Measurements from ENCODE around the gene PTRH1.

The PTRH1 gene

GRCh38 chr9:127697575-127697974 is 17.9 kb downstream of the PTRH1 start:
- DNase-seq (ENCODE audit: low read depth in 2 of 2), result no peak

DNA sequence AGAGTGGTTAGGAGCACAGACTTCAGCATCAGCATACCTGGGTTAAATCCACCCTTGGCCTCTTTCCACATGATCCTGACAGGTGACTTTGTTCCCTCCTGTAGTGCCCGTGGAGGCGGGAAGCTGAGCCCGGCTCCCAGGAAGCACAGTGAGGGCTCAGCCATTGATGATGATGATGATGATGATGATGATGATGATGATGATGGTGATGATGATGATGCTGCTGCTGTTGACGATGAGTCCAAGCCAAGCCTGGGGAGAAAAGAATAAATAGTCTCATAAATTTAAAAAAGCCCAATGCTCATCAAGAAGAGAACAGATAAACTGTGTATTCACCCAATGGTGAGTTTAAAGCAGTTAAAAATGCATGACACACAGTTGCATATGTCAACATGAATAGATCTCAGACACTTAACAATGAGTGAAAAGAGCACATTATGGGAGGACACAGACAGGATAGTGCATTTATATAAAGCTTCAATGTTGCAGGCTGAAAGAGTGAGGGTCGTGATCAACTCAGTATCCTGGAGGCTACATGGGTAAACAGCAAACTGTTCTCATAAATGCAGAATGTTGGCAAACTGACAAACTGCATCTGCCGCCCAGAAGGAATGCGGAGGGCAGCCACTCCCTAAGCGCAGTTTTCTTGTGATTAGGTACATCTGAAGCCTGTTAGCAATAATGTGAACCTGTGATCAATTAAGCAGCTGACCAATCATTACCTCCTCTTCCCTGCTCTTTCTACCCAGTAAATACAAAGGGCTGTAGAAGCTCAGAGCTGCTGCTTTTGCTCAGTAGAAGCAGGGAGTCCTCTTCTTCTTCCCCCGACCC is 20.4 kb downstream of the PTRH1 start:
- DNase-seq (ENCODE audit: low read depth in 2 of 2), result no peak

- no peak for DNase-seq (ENCODE audit: low read depth in 2 of 2)
Measured at GRCh38 chr9:127693697-127694096, 21.8 kb downstream of the PTRH1 start.

- no peak for DNase-seq (ENCODE audit: low read depth in 2 of 2)
Measured at GRCh38 chr9:127693143-127693542, 22.3 kb downstream of the PTRH1 start.

GRCh38 chr9:127692071-127692470 is 23.4 kb downstream of the PTRH1 start:
- DNase-seq (ENCODE audit: low read depth in 2 of 2), result no peak

- no peak for DNase-seq (ENCODE audit: low read depth in 2 of 2)
Measured at GRCh38 chr9:127690735-127691134, 24.7 kb downstream of the PTRH1 start.

DNA sequence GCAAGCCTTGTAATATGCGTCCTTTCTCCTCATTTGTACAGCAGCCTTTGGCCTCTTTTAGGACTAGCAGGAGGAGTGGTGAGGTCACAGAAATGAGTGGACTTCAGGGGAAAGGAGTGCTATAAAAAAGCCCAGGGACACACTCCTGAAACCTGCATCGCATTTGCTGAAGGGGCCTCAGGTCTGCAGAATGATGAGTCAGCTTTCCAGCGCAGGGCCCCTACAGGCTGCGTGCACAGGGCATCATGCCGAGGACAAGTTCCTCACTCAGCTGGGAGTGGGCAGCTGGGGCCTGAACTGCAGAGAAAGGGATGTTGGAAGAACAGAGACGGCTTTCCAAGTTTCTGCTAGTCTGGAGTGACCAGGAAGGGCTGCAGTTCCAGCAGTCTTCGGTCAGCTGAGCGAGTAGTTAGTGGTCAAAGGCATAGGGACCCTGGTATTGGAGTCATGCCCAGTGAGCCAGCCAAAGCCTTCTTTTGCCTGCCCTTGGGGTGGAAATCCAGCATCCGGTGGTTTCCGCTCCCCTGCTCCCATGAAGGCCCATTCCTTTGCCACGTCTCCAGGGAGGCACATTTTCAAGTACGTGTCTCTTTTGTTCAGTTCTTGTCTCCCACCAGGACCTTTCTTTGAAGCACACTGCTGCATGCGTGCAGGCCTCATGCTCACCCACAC is 26.0 kb downstream of the PTRH1 start:
- no peak for DNase-seq (ENCODE audit: low read depth in 2 of 2)

DNA sequence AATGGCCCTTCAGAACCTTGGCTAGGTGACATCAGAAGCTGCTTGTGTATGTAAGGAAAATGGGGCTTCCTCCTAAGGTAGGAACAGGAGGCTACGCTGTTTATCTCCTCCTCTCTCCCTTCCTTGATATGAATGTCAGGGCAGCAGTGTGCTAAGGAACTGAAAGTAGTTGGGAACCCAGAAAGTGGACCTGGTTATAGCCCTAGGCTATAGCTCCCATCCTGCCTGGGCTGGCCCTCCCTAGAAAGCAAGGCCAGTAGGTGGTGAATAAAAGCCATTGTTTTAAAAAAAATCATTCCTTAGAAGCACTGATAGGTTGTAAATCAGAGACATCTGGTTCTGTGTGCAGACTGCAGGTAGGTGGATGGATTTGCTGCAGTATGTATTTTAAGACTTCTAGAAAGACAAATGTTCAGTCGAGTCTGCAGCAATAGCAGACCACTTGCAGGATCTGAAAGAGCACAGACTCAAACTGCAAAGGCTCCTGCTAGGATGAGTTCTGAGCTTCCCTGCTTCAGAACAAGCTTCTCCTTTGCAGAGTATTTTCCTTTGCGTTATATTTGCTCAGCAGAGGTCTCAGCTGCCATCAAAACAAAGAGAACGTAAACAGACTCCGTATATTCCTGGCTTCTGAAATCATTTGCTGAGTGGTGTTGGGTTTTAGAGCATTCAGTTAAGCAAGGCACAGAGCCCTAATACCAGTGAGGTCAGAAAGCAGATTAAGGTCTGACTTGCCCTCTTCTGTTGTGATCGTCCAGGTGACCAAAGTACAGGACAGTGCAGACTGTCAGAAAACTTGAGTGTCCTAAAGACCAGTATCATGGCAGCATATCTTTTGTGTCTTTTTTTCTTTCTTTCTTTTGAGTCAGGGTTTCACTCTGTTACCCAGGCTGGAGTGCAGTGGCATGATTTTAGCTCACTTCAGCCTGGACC is 28.7 kb downstream of the PTRH1 start:
- no peak for DNase-seq (ENCODE audit: low read depth in 2 of 2)

DNA sequence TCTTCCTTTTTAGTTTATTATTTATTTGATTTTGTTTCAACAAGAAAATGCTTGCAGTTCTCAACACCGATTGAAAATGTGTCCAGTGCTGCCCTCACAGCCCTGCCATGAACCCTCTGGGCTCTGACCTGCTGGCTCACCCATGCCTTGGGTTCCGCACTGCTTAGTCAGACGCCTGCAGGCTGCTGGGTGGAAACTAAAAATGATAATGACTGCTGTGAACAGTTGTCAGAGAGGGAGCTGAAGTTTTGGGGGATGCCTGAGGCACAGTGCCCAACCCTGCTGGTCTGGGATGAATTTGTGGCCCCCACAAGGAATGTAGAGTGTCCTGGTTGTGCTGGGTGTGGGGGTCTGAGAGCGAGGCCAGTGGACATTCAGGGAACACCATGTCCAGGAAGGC is 30.9 kb downstream of the PTRH1 start:
- DNase-seq (ENCODE audit: low read depth in 2 of 2), result no peak

DNA sequence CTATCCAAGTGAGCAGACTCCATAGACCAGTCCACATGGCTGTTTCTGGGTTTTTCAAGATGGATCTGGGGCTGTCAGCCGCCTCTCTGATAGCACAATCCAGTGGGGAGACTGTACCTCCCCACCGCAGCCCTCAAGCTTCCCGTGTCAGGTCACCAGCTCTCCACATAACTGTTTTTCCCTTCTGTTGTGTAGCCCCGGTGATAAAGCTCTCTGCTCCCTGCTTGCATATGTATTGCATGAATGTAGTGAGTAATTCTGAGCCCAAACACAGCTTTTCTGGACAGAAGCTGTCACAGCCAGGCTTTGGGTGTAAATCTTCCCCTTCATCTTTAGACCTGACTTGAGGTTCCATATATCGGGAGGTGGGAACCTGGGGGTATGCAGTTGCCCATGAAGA is 31.7 kb downstream of the PTRH1 start:
- no peak for DNase-seq (ENCODE audit: low read depth in 2 of 2)

GRCh38 chr9:127682351-127683136 is 32.9 kb downstream of the PTRH1 start:
- DNase-seq (ENCODE audit: low read depth in 2 of 2), result no peak

- no peak for DNase-seq (ENCODE audit: low read depth in 2 of 2)
Measured at GRCh38 chr9:127680846-127681245, 34.6 kb downstream of the PTRH1 start.

- DNase-seq (ENCODE audit: low read depth in 2 of 2), result no peak
Measured at GRCh38 chr9:127680226-127680625, 35.2 kb downstream of the PTRH1 start.

GRCh38 chr9:127679506-127679905 is 36.0 kb downstream of the PTRH1 start:
- no peak for DNase-seq (ENCODE audit: low read depth in 2 of 2)

- DNase-seq (ENCODE audit: low read depth in 2 of 2), result no peak
Measured at GRCh38 chr9:127676638-127677037, 38.8 kb downstream of the PTRH1 start.

DNA sequence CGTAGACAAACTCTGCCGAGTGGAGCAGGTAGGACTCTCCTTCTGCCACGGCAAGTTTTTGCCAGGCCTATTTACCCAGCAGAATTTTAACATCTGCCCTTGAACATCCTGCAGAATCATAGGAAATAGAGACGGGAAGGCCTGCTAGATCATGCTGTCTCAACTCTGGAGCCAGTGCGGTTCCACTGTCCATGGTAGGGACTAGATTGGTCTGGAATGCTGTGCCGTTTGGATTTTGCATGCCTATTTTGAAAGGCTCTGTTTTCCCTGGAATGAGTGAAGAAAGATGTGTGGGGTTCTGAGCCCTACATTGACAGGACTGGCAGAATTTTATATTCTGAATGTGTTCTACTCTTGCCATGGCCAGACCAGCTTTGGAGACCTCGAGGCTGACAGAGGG is 42.2 kb downstream of the PTRH1 start:
- no peak for DNase-seq (ENCODE audit: low read depth in 2 of 2)

GRCh38 chr9:127667906-127668305 is 47.6 kb downstream of the PTRH1 start:
- DNase-seq (ENCODE audit: low read depth in 2 of 2), result no peak

- no peak for DNase-seq (ENCODE audit: low read depth in 2 of 2)
Measured at GRCh38 chr9:127667127-127667844, 48.2 kb downstream of the PTRH1 start.

DNA sequence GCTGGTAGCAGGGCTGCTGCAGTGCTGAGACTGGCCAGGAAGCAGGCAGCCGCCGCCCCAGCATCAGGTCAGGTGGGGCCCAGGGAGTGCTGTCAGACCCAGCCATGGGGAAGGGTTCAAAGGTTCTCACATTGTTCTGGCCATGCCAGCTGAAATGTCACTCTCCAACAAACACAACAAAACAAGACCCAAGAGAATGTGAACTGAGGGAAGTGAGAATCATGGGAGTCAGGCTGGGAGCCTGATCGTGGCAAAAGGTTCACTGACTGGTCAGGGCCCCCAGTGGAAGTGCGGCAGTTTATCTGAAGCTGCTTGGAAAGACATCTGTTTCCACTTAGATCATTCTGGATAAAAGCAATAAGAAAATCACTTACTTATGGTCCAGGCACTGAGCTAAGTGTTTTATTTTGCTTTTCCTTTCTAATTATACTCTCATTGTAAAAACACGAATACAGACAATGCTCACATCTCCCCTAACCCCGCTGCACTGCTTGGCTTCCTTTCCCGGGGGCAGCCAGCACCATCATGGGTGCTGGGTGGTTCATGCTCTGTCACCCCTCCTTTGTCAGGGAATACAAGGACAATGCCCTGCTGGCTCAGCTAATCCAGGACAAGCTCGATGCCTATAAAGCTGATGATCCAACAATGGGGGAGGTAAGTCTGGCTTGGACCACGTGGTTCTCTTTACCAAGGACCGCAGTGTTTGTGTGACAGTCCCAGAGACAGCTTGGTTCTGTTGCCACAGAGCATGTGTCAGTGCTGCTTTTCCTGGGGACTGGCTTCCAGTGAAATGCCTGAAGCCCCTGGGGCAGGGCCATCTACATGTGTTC is 50.6 kb downstream of the PTRH1 start:
- no peak for DNase-seq (ENCODE audit: low read depth in 2 of 2)

GRCh38 chr9:127664324-127664677 is 51.2 kb downstream of the PTRH1 start:
- DNase-seq (ENCODE audit: low read depth in 2 of 2), result no peak
